ENCODE data around the gene PRDM9.

- TF ChIP-seq EZH2phosphoT487 (IDR thresholded peaks at IDR 0.05; ENCODE audit: insufficient read depth, low read depth) = no peak
- TF ChIP-seq EZH2 (IDR thresholded peaks at IDR 0.05; ENCODE audit: insufficient read depth, poor library complexity, severe bottlenecking) = no peak
Measured at GRCh38 chr5:23571059-23571458, 63.6 kb downstream of the PRDM9 start.
